ENCODE data around the gene DDR2.

DNA sequence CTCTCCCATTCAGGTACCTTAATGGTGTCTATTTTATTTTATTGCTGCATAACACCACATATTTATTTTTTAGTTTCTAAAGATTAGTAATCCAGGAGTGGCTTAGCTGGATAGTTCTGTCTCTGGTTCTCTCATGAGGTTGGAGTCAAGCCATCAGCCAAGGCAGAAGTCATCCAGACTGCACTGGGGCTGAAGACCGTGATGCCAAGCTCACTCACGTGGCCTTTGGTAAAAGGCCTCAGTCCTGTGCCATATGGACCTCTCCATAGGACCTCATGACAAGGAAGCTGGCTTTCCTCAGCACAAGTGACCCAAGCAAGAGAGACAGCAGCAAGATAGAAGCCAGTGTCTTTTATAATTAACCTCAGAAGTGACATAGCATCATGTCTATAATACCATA lies 23.0 kb upstream of the DDR2 start:
- TF ChIP-seq FOXM1 (IDR thresholded peaks at IDR 0.05; ENCODE audit: borderline replicate concordance) (no peak), L3MBTL2 (conservative IDR thresholded peaks at IDR 0.05) (no peak), SUZ12 (IDR thresholded peaks at IDR 0.05) (no peak), SP1 (IDR thresholded peaks at IDR 0.05) (no peak), FOXA1 (IDR thresholded peaks at IDR 0.05) (no peak), BHLHE40 (IDR thresholded peaks at IDR 0.05; ENCODE audit: borderline replicate concordance) (no peak), HDGF (IDR thresholded peaks at IDR 0.05; ENCODE audit: borderline replicate concordance) (no peak), ARNT (IDR thresholded peaks at IDR 0.05) (no peak), LEF1 (IDR thresholded peaks at IDR 0.05; ENCODE audit: borderline replicate concordance) (no peak), CTBP1 (IDR thresholded peaks at IDR 0.05; ENCODE audit: borderline replicate concordance) (no peak), ELF4 (IDR thresholded peaks at IDR 0.05) (no peak), TARDBP (IDR thresholded peaks at IDR 0.05) (no peak)
- TF ChIP-seq, protein P1, sequence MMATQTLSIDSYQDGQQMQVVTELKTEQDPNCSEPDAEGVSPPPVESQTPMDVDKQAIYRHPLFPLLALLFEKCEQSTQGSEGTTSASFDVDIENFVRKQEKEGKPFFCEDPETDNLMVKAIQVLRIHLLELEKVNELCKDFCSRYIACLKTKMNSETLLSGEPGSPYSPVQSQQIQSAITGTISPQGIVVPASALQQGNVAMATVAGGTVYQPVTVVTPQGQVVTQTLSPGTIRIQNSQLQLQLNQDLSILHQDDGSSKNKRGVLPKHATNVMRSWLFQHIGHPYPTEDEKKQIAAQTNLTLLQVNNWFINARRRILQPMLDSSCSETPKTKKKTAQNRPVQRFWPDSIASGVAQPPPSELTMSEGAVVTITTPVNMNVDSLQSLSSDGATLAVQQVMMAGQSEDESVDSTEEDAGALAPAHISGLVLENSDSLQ (IDR thresholded peaks at IDR 0.05): no peak

Data from HEK293T (cell line).